Endothelial cell of umbilical vein (primary cell): ENCODE measurements around the gene MADCAM1. TPM values are rescaled to one million over a fixed set of nuclear protein-coding genes. Genes with fewer than 3 reads are reported as not detected.

Experiments
- BruUV-seq: library from RNA; stranded (reverse); fragments of 400-500 nt; replicated peaks from 2 replicates; lab custom pipeline; 2021; lab: Mats Ljungman, UMichigan
- CTCF ChIA-PET: fragments of 300-600, 350-600 bp; sonication (Branson Sonifier 250); formaldehyde crosslinking; loops from one replicate; lab custom pipeline; 2021; ENCODE audit warnings: antibody characterized with exemption, inconsistent platforms; lab: Charles Lee
- POLR2A ChIA-PET: fragments of 300-600, 350-600 bp; sonication (Branson Sonifier 250); formaldehyde crosslinking; loops from one replicate; lab custom pipeline; 2021; ENCODE audit warnings: antibody characterized with exemption, inconsistent platforms; lab: Charles Lee
- DNase-seq: peaks from one replicate; pipeline ENCODE4 v3.0.0-alpha.2; 2011; ENCODE audit warnings: low read depth, low spot score
- FAIRE-seq: peaks from 2 replicates; lab custom pipeline; 2011; peaks lifted over from hg19 to GRCh38; lab: Jason Lieb, UNC
- H2AFZ ChIP-seq: 2 replicates; pipeline ENCODE4 v1.6.0; 2012; ENCODE audit warnings: low read depth, low read length, control low read depth, inconsistent platforms
- H3K27ac ChIP-seq: 2 replicates; pipeline ENCODE4 v1.5.1; 2011; ENCODE audit warnings: low read depth, mild to moderate bottlenecking, control low read depth, low read length, moderate library complexity; ENCODE audit not compliant: insufficient read depth
- H3K27me3 ChIP-seq, 2 experiments: 2 replicates each; pipeline versions ENCODE4 v1.6.0 to v1.6.1; 2011; ENCODE audit warnings: low read length in 2 of 2, mixed read lengths in 1 of 2; ENCODE audit not compliant: control insufficient read depth in 2 of 2, insufficient read depth in 2 of 2
- H3K36me3 ChIP-seq, 2 experiments: 2 replicates in 1 of 2; 3 replicates in 1 of 2; pipeline ENCODE4 v1.5.1; 2011; ENCODE audit warnings: low read length in 2 of 2, mild to moderate bottlenecking in 1 of 2, moderate library complexity in 1 of 2; ENCODE audit not compliant: control insufficient read depth in 2 of 2, insufficient read depth in 2 of 2; ENCODE audit errors: extremely low read depth in 1 of 2
- H3K4me1 ChIP-seq: 3 replicates; pipeline ENCODE4 v1.5.1; 2011; ENCODE audit warnings: mild to moderate bottlenecking, low read length; ENCODE audit not compliant: control insufficient read depth, insufficient read depth; ENCODE audit errors: extremely low read depth
- H3K4me2 ChIP-seq: 2 replicates; pipeline ENCODE4 v1.6.1; 2011; ENCODE audit warnings: low read length, control low read depth, mixed read lengths; ENCODE audit not compliant: insufficient read depth
- H3K4me3 ChIP-seq, 3 experiments: fragments of 200-600 bp in 1 of 3; sonication (generic), shearing (Covaris generic) in 1 of 3; replicated peaks in 1 of 3; 2 replicates each; pipeline ENCODE4 v1.5.1; 2011 to 2016; ENCODE audit warnings: control low read depth in 3 of 3, low read length in 3 of 3, mild to moderate bottlenecking in 2 of 3, inconsistent platforms in 1 of 3, low read depth in 1 of 3, moderate library complexity in 1 of 3; ENCODE audit not compliant: insufficient read depth in 1 of 3
- H3K79me2 ChIP-seq: 2 replicates; pipeline ENCODE4 v1.6.0; 2012; ENCODE audit warnings: low read length, inconsistent platforms; ENCODE audit not compliant: control insufficient read depth, insufficient read depth
- H3K9ac ChIP-seq: replicated peaks from 2 replicates; pipeline ENCODE3; 2011; ENCODE audit warnings: low read length, control low read depth; ENCODE audit not compliant: insufficient read depth; ENCODE audit errors: extremely low read depth
- H3K9me1 ChIP-seq: replicated peaks from 3 replicates; pipeline ENCODE4 v1.6.0; 2011; ENCODE audit warnings: mild to moderate bottlenecking, low read length; ENCODE audit not compliant: control insufficient read depth, insufficient read depth; ENCODE audit errors: extremely low read depth
- H3K9me3 ChIP-seq: replicated peaks from 2 replicates; pipeline ENCODE4 v1.5.1; 2012; ENCODE audit warnings: low read length, inconsistent platforms; ENCODE audit not compliant: control insufficient read depth, insufficient read depth
- H4K20me1 ChIP-seq: replicated peaks from 2 replicates; pipeline ENCODE3; 2011; ENCODE audit warnings: mild to moderate bottlenecking, low read length; ENCODE audit not compliant: control insufficient read depth, insufficient read depth; ENCODE audit errors: extremely low read depth
- EZH2 ChIP-seq: IDR thresholded peaks from 2 replicates; pipeline ENCODE4 v1.6.1; 2012; ENCODE audit warnings: borderline replicate concordance, low read depth, mild to moderate bottlenecking, moderate library complexity, low read length, inconsistent platforms; ENCODE audit not compliant: severe bottlenecking
- FOS ChIP-seq: IDR thresholded peaks from 2 replicates; pipeline ENCODE4 v1.6.1; 2011; ENCODE audit warnings: mild to moderate bottlenecking, low read length, moderate library complexity, borderline replicate concordance; ENCODE audit not compliant: insufficient read depth
- GATA2 ChIP-seq: IDR thresholded peaks from 2 replicates; pipeline ENCODE4 v1.7.0; 2011; ENCODE audit warnings: low read depth, mild to moderate bottlenecking, moderate library complexity, mixed read lengths, low read length; ENCODE audit not compliant: insufficient read length, insufficient read depth
- JUN ChIP-seq: IDR thresholded peaks from 2 replicates; pipeline ENCODE4 v1.6.1; 2011; ENCODE audit warnings: borderline replicate concordance, low read depth; ENCODE audit not compliant: insufficient read length, insufficient read depth
- MYC ChIP-seq: IDR thresholded peaks from one replicate; pipeline ENCODE4 v1.6.1; 2011; ENCODE audit warnings: mild to moderate bottlenecking, low read depth, low read length
- POLR2A ChIP-seq: IDR thresholded peaks from 2 replicates; pipeline ENCODE4 v1.6.1; 2012; ENCODE audit warnings: low read depth, mild to moderate bottlenecking, control low read depth, low read length
- POLR2AphosphoS5 ChIP-seq: IDR thresholded peaks from 2 replicates; pipeline ENCODE4 v1.6.1; 2012; ENCODE audit warnings: low read depth, mild to moderate bottlenecking, control low read depth, low read length, moderate library complexity; ENCODE audit not compliant: insufficient read depth
- dilution Hi-C: fragments of 300-500 bp; cut with MboI; formaldehyde crosslinking; loops from one replicate; pipeline ENCODE4 v1.15.0; 2019; ENCODE audit warnings: low sequenced_read_pairs; ENCODE audit not compliant: extremely low pct_ligation_motif_present
- intact Hi-C: fragments of 100-400 bp; cut with micrococcal nuclease; formaldehyde crosslinking; loops from one replicate; pipeline ENCODE4 v1.10.0; 2022
- polyA plus RNA-seq, 4 experiments: library from polyadenylated mRNA; depleted of rRNA in 3 of 4; stranded (reverse) in 3 of 4; unstranded in 1 of 4; fragments of >200 nt; gene quantifications; 2 replicates each; pipeline versions ENCODE4 v1.2.1 to v1.2.3, GENCODE V29; 2011 to 2012; ENCODE audit warnings: missing spikeins in 1 of 4
- total RNA-seq: library from RNA; stranded (reverse); gene quantifications from 2 replicates; pipeline ENCODE4 v1.2.3, GENCODE V29; 2021
- TF ChIP-seq, protein P1 (sequence below), 2 donors: IDR thresholded peaks; 1 replicate in 1 of 2; 2 replicates in 1 of 2; pipeline ENCODE4 v1.5.1; 2011; ENCODE audit warnings: low read length in 2 of 2, mild to moderate bottlenecking in 2 of 2, moderate library complexity in 2 of 2, control low read depth in 1 of 2, inconsistent platforms in 1 of 2, low read depth in 1 of 2; ENCODE audit not compliant: insufficient read depth in 1 of 2; ENCODE audit errors: extremely low read depth in 1 of 2

The MADCAM1 gene
- total and polyA plus RNA-seq, 2 donors (not counting 3 experiments of a cell fraction or from before 2014, with no cell fraction given) = 0.07 to 0.31 TPM

DNA sequence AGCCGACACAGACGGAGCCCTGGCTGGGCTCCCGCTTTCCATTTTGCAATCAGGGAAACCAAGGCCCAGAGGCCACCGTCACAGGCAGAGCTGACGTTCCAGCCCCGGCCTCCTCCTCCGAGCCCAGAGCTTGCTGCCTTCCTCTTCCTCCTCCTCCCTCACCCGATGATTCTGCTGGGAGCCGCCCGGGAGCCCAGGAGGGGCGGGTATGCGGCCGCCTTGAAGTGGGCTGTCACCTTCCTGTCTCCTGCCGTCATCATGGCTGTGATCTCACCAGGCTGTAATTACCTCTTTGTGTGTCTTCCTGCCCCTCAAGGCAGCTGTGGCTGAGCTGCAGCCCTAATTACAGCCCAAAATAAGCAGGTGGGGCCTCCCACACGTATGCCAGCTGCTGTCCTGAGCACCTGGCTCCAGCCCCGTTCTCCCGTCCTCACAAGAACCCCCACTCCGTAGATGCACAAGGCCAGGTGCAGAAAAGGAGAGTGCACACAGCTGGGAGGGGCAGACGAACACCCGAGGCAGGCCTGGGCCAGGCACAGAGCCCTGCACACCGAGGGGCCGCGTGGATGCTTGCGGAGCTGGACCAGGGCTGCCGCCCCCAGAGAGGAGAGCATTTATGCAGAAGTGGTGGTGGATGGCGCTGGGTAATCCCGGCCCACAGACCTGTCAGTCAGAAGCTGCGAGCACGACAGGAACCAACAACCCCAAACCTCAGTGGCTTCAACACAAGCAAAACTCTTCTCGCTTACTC, 15.0 kb downstream of the MADCAM1 start:
- dilution Hi-C loops = no loop called here
- H3K4me2 ChIP-seq = peak overlapping the region; percentile 47

GRCh38 chr19:512547-513365, 16.5 kb downstream of the MADCAM1 start:
- intact Hi-C loops = no loop called here
- H3K4me1 ChIP-seq = peaks cover 14% of the 10 kb centered on the region
- dilution Hi-C loops = no loop called here
- H3K4me3 ChIP-seq = no peak overlapping the region
- no peak overlapping the region for H2AFZ ChIP-seq
- H3K9me1 ChIP-seq = no peaks in the 10 kb centered on the region
- H3K36me3 ChIP-seq = no peaks in the 10 kb centered on the region
- no peaks in the 10 kb centered on the region for H3K27me3 ChIP-seq
- H3K4me2 ChIP-seq = no peak overlapping the region
- no peaks in the 10 kb centered on the region for H4K20me1 ChIP-seq
- no peak overlapping the region for H3K9ac ChIP-seq
- no peaks in the 10 kb centered on the region for H3K9me3 ChIP-seq
- no peak overlapping the region for H3K27ac ChIP-seq
- ChIA-PET CTCF (interaction anchor here (2.8 kb wide), 1 partner anchor 17 kb away, joined by 9 read pairs; no protein-coding TSS in a partner anchor), POLR2A (no interaction called here)
- H3K79me2 ChIP-seq = peaks cover 8% of the 10 kb centered on the region
- no peak for DNase-seq
- no peak for FAIRE-seq
- BruUV-seq = no TSS peak
- no peak for TF ChIP-seq POLR2AphosphoS5
- TF ChIP-seq MYC = no peak
- TF ChIP-seq, protein P1, sequence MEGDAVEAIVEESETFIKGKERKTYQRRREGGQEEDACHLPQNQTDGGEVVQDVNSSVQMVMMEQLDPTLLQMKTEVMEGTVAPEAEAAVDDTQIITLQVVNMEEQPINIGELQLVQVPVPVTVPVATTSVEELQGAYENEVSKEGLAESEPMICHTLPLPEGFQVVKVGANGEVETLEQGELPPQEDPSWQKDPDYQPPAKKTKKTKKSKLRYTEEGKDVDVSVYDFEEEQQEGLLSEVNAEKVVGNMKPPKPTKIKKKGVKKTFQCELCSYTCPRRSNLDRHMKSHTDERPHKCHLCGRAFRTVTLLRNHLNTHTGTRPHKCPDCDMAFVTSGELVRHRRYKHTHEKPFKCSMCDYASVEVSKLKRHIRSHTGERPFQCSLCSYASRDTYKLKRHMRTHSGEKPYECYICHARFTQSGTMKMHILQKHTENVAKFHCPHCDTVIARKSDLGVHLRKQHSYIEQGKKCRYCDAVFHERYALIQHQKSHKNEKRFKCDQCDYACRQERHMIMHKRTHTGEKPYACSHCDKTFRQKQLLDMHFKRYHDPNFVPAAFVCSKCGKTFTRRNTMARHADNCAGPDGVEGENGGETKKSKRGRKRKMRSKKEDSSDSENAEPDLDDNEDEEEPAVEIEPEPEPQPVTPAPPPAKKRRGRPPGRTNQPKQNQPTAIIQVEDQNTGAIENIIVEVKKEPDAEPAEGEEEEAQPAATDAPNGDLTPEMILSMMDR (IDR thresholded peaks at IDR 0.05; ENCODE audit: extremely low read depth in 1 of 2, insufficient read depth in 1 of 2, low read depth in 1 of 2, low read length in 2 of 2) = no peak
- no peak for TF ChIP-seq POLR2A
- TF ChIP-seq GATA2 = no peak
- TF ChIP-seq JUN = no peak
- no peak for TF ChIP-seq FOS
- TF ChIP-seq EZH2 = no peak

More for the DNA sequence above, 15.0 kb downstream of the MADCAM1 start:
- Histone ChIP-seq H3K9ac (peak overlapping the region; percentile 62), H3K4me1 (peaks cover 17% of the 10 kb centered on the region), H3K9me3 (no peaks in the 10 kb centered on the region), H3K36me3 (no peaks in the 10 kb centered on the region), H3K4me3 (no peak overlapping the region), H3K27me3 (no peaks in the 10 kb centered on the region), H3K27ac (peak overlapping the region; percentile 84), H3K79me2 (peaks cover 8% of the 10 kb centered on the region), H3K9me1 (no peaks in the 10 kb centered on the region), H2AFZ (peak overlapping the region; percentile 20), H4K20me1 (no peaks in the 10 kb centered on the region)
- DNase-seq (peak; percentile 71), FAIRE-seq (no peak)
- CTCF ChIA-PET = interaction anchor here (0.7 to 2.8 kb wide), 23 partner anchors 10 to 223 kb away, joined by 3 to 36 read pairs (median 5); partner anchors contain the start of gene CDC34
- TF ChIP-seq POLR2A (peak; percentile 34), JUN (no peak)
- intact Hi-C loops = loop anchor here (2.0 kb wide), 2 partner anchors 20 to 62 kb away; partner anchors contain the start of genes BSG and CDC34
- POLR2A ChIA-PET = interaction anchor here (1.2 kb wide), 1 partner anchor 21 kb away, joined by 5 read pairs; the partner anchor contains the start of gene CDC34
- no TSS peak for BruUV-seq
